G401.6 (cell line): ENCODE results near the gene SLC35B3.
"Not testable (repeated sequence)": the region's sequence is repeated elsewhere in the genome, so short reads cannot be mapped to it uniquely, and the experiment has no call there.

Experiments
- FAIRE-seq: peaks from 2 replicates; lab custom pipeline; 2012; peaks lifted over from hg19 to GRCh38; lab: Jason Lieb, UNC

The SLC35B3 gene

DNA sequence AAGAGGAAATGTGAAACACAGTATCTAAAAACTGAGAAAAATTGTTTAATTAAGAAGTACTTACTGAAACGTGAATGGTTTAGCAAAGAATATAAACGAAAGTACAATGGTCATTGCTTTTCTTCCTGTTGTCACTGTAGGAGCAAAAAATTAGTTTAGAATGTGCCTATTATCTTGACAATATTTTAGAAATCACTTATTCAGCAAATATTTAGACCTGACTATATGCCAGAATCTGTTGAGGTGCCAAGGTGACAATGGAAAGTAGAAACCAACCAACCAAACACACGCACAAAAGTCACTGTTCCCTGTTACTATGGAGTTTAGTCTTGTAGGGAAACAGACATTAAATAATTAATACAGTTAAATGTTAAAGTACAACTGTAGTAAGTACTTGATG, 20.5 kb downstream of the SLC35B3 start:
- peak; percentile 50 for FAIRE-seq

GRCh38 chr6:8405946-8406345, 29.4 kb downstream of the SLC35B3 start:
- FAIRE-seq, result not testable (repeated sequence)

GRCh38 chr6:8402546-8402945, 32.8 kb downstream of the SLC35B3 start:
- FAIRE-seq, result no peak

GRCh38 chr6:8400663-8401062, 34.7 kb downstream of the SLC35B3 start:
- no peak for FAIRE-seq

GRCh38 chr6:8392569-8392968, 42.8 kb downstream of the SLC35B3 start:
- FAIRE-seq, result no peak

- FAIRE-seq, result no peak
Measured at GRCh38 chr6:8391934-8392333, 43.4 kb downstream of the SLC35B3 start.

GRCh38 chr6:8389036-8389818, 46.1 kb downstream of the SLC35B3 start:
- no peak for FAIRE-seq

GRCh38 chr6:8387942-8388437, 47.4 kb downstream of the SLC35B3 start:
- no peak for FAIRE-seq

GRCh38 chr6:8383584-8383983, 51.8 kb downstream of the SLC35B3 start:
- no peak for FAIRE-seq

DNA sequence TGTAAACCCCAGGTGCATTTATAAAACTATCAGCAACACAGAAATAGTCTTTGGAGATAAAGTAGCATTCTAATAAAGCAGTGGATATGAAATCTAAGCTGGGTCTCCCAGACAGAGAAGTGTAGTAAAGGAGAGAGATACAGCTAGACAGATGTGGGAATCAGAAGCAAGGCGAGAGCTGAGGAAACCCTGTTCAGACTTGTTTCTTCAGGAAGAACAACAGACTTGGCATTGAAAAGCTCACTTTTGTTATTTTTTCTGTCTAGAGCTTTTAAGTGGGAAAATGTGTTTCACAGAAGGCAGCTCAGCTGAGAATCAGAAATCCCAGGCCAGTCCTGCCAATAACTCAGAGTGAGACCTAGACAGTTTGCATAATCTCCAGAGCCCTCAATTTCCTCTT, 52.9 kb downstream of the SLC35B3 start:
- no peak for FAIRE-seq

- no peak for FAIRE-seq
Measured at GRCh38 chr6:8375916-8376315, 59.4 kb downstream of the SLC35B3 start.
